Lower leg skin (tissue), 3 donors: ENCODE measurements around the gene GPR135.

Experiments used
- POLR2A ChIP-seq, 2 donors: fragments of 450-650 bp; IDR thresholded peaks; one replicate each; pipeline ENCODE4 v1.6.1; 2016 to 2017; ENCODE audit warnings: antibody characterized with exemption in 2 of 2, mild to moderate bottlenecking in 1 of 2, moderate library complexity in 1 of 2
- TF ChIP-seq, protein P1 (sequence below), 3 donors: fragments of 450-650 bp; IDR thresholded peaks; one replicate each; pipeline ENCODE4 v1.5.1; 2016; ENCODE audit warnings: antibody characterized with exemption in 3 of 3, mild to moderate bottlenecking in 3 of 3, moderate library complexity in 2 of 3

DNA sequence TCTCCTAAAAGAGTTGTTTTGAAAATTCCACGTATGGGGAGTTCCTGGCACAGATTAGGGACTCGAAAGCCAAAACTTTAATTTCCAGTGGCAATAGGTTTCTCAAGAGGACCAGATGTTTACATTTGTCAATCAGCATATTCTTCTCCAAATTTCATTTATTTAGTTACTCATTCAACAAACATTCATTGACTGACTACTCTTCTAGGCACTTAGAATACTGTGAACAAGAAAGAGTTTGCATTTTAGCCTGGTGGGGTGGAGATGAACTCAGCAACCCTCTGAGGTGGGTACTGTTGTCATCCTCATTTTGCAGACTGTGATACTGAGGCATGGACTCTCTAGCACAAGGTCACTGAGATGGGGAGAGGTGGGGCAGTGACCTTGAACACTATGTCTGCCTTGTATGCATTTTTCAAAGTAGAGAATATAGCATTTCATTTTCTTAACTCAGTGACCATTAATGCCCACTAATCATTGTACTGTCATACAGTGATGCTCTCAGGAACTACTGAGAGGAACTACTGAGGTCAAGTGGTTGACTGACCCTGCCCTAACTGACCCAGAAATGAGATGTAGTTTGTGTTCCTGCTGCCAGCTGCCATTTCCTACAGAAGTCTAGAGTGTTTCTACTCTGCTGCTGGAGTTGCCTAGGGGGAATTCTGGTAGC lies 16.8 kb upstream of the GPR135 start:
- TF ChIP-seq, protein P1, sequence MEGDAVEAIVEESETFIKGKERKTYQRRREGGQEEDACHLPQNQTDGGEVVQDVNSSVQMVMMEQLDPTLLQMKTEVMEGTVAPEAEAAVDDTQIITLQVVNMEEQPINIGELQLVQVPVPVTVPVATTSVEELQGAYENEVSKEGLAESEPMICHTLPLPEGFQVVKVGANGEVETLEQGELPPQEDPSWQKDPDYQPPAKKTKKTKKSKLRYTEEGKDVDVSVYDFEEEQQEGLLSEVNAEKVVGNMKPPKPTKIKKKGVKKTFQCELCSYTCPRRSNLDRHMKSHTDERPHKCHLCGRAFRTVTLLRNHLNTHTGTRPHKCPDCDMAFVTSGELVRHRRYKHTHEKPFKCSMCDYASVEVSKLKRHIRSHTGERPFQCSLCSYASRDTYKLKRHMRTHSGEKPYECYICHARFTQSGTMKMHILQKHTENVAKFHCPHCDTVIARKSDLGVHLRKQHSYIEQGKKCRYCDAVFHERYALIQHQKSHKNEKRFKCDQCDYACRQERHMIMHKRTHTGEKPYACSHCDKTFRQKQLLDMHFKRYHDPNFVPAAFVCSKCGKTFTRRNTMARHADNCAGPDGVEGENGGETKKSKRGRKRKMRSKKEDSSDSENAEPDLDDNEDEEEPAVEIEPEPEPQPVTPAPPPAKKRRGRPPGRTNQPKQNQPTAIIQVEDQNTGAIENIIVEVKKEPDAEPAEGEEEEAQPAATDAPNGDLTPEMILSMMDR (IDR thresholded peaks at IDR 0.05) = no peak
- no peak for TF ChIP-seq POLR2A (IDR thresholded peaks at IDR 0.05)
